D721Med (cell line): ENCODE data around the gene SUPT4H1.

Experiments used
- DNase-seq: peaks from one replicate; pipeline ENCODE4 v3.0.0; 2011; ENCODE audit warnings: low spot score; ENCODE audit not compliant: insufficient read length
- FAIRE-seq: peaks from 2 replicates; lab custom pipeline; 2011; peaks lifted over from hg19 to GRCh38; lab: Jason Lieb, UNC
- CTCF ChIP-seq: IDR thresholded peaks from 2 replicates; pipeline ENCODE4 v1.5.1; 2012; ENCODE audit warnings: mild to moderate bottlenecking, control low read depth; ENCODE audit not compliant: insufficient read depth; ENCODE audit errors: missing control alignments

SUPT4H1 gene

GRCh38 chr17:58327363-58328194 is 24.4 kb downstream of the SUPT4H1 start:
- FAIRE-seq, result no peak
- TF ChIP-seq CTCF, result no peak
- DNase-seq, result peak; percentile 14

GRCh38 chr17:58326609-58327362 is 25.2 kb downstream of the SUPT4H1 start:
- TF ChIP-seq CTCF, result no peak
- FAIRE-seq, result no peak
- peak; percentile 16 for DNase-seq

- TF ChIP-seq CTCF, result peak; percentile 4
- DNase-seq (peak; percentile 10), FAIRE-seq (no peak)
These were observed 26.0 kb downstream of the SUPT4H1 start for GRCh38 chr17:58325976-58326468.

GRCh38 chr17:58325289-58325726 is 26.7 kb downstream of the SUPT4H1 start:
- DNase-seq, result peak; percentile 74
- TF ChIP-seq CTCF, result no peak
- no peak for FAIRE-seq

GRCh38 chr17:58324409-58325288 is 27.4 kb downstream of the SUPT4H1 start:
- FAIRE-seq (no peak), DNase-seq (peak; percentile 92)
- no peak for TF ChIP-seq CTCF

GRCh38 chr17:58324056-58324408 is 28.0 kb downstream of the SUPT4H1 start:
- no peak for FAIRE-seq
- no peak for TF ChIP-seq CTCF
- no peak for DNase-seq
